Gastroesophageal sphincter (tissue), 3 donors: ENCODE data around the gene ATP6V1C2.

Source experiments
- EP300 ChIP-seq: sonication (generic); formaldehyde crosslinking; IDR thresholded peaks from one replicate; pipeline ENCODE4 v1.6.1; 2017; ENCODE audit warnings: antibody characterized with exemption, mild to moderate bottlenecking
- POLR2A ChIP-seq, 2 donors: fragments of 450-650 bp; IDR thresholded peaks; one replicate each; pipeline ENCODE4 v1.6.1; 2017; ENCODE audit warnings: antibody characterized with exemption in 2 of 2, mild to moderate bottlenecking in 2 of 2, moderate library complexity in 1 of 2
- POLR2AphosphoS5 ChIP-seq: sonication (generic); formaldehyde crosslinking; IDR thresholded peaks from one replicate; pipeline ENCODE4 v1.6.1; 2017; ENCODE audit warnings: antibody characterized with exemption
- TF ChIP-seq, protein P1 (sequence below), 4 experiments: fragments of 200-600 bp in 2 of 4; fragments of 450-650 bp in 2 of 4; sonication (generic) in 1 of 4; IDR thresholded peaks; one replicate each; pipeline ENCODE4 v1.5.1; 2017 to 2019; ENCODE audit warnings: antibody characterized with exemption in 4 of 4, mild to moderate bottlenecking in 2 of 4, moderate library complexity in 2 of 4

DNA sequence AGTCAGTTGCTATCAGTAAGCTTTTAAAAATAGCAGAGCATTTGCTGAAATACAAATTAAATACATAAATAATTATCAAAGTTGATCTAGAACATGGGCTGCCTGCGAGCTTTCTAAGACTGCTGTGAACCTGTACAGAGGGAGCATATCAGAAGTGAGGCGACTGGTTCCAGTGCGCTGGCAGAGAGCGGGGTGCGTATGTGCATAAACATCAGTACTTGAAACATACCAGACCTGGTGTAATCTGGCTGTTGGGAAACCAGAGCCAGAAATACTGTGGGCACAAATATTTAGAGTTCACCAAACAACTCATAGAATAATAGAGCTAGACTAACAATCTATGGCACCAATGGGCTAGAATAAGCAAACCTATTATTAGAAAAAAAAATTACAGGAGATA is 63.8 kb downstream of the ATP6V1C2 start:
- TF ChIP-seq POLR2A (IDR thresholded peaks at IDR 0.05) = no peak
- TF ChIP-seq, protein P1, sequence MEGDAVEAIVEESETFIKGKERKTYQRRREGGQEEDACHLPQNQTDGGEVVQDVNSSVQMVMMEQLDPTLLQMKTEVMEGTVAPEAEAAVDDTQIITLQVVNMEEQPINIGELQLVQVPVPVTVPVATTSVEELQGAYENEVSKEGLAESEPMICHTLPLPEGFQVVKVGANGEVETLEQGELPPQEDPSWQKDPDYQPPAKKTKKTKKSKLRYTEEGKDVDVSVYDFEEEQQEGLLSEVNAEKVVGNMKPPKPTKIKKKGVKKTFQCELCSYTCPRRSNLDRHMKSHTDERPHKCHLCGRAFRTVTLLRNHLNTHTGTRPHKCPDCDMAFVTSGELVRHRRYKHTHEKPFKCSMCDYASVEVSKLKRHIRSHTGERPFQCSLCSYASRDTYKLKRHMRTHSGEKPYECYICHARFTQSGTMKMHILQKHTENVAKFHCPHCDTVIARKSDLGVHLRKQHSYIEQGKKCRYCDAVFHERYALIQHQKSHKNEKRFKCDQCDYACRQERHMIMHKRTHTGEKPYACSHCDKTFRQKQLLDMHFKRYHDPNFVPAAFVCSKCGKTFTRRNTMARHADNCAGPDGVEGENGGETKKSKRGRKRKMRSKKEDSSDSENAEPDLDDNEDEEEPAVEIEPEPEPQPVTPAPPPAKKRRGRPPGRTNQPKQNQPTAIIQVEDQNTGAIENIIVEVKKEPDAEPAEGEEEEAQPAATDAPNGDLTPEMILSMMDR (IDR thresholded peaks at IDR 0.05) = no peak
- TF ChIP-seq POLR2AphosphoS5 = peak; percentile 22
- TF ChIP-seq EP300 = no peak
